K562 (cell line): ENCODE measurements around the gene NRG3. TPM values are rescaled to one million over a fixed set of nuclear protein-coding genes. Genes with fewer than 3 reads are reported as not detected.

Source experiments
- ATAC-seq: fragments of 200-7000 bp; cut with Tn5 transposase; 3 replicates; pipeline ENCODE4 v1.9.1; 2020; ENCODE audit warnings: moderate library complexity
- BruUV-seq: library from RNA; stranded (reverse); fragments of 400-500 nt; replicated peaks from 2 replicates; lab custom pipeline; 2021; lab: Mats Ljungman, UMichigan
- CTCF ChIA-PET: fragments of 300-600 bp; formaldehyde crosslinking; extraction: SDS; loops from one replicate; lab custom pipeline; 2021; ENCODE audit warnings: low intra/inter-chr PET ratio; lab: Yijun Ruan, JAX
- POLR2A ChIA-PET: fragments of 300-600, 350-650 bp; sonication (Branson Sonifier 250); formaldehyde crosslinking; extraction: SDS; loops from one replicate; lab custom pipeline; 2021; ENCODE audit warnings: antibody characterized with exemption, inconsistent platforms; lab: Yijun Ruan, JAX
- DNase-seq, 4 experiments: peaks; one replicate each; pipeline versions ENCODE4 v3.0.0 to v3.0.0-alpha.2; 2011 to 2018; ENCODE audit warnings: low spot score in 3 of 4, mixed read lengths in 3 of 4; ENCODE audit errors: extremely low read depth in 1 of 4
- FAIRE-seq: peaks from 2 replicates; lab custom pipeline; 2011; peaks lifted over from hg19 to GRCh38; lab: Jason Lieb, UNC
- H2AFZ ChIP-seq: 2 replicates; pipeline ENCODE4 v1.6.0; 2011; ENCODE audit warnings: low read depth, low read length, control low read depth, inconsistent platforms
- H3K27ac ChIP-seq: fragments of 200-600 bp; 3 replicates; pipeline ENCODE4 v1.8.0; 2011; ENCODE audit warnings: low read depth, mild to moderate bottlenecking, control low read depth, inconsistent platforms, low read length, moderate library complexity, mixed read lengths; ENCODE audit errors: extremely low read depth
- H3K27me3 ChIP-seq, 2 experiments: fragments of 300-600 bp in 1 of 2; 2 replicates in 1 of 2; 3 replicates in 1 of 2; pipeline versions ENCODE4 v1.6.0 to v1.8.0; 2011; ENCODE audit warnings: inconsistent platforms in 2 of 2, low read length in 2 of 2, mild to moderate bottlenecking in 1 of 2, mixed read lengths in 1 of 2, moderate library complexity in 1 of 2; ENCODE audit not compliant: control insufficient read depth in 2 of 2, insufficient read depth in 2 of 2
- H3K36me3 ChIP-seq: fragments of 300-600 bp; 3 replicates; pipeline ENCODE4 v1.8.0; 2011; ENCODE audit warnings: mild to moderate bottlenecking, low read length, inconsistent platforms; ENCODE audit not compliant: control insufficient read depth, insufficient read depth
- H3K4me1 ChIP-seq, 2 experiments: fragments of 200-600 bp in 1 of 2; replicated peaks in 1 of 2; 2 replicates in 1 of 2; 3 replicates in 1 of 2; pipeline versions ENCODE4 v1.5.1 to v1.8.0; 2011; ENCODE audit warnings: inconsistent platforms in 2 of 2, low read length in 2 of 2, mild to moderate bottlenecking in 1 of 2, mixed read lengths in 1 of 2, moderate library complexity in 1 of 2; ENCODE audit not compliant: control insufficient read depth in 2 of 2, insufficient read depth in 2 of 2
- H3K4me2 ChIP-seq: 2 replicates; pipeline ENCODE4 v1.6.1; 2011; ENCODE audit warnings: low read length, control low read depth, inconsistent platforms, mixed read lengths; ENCODE audit not compliant: insufficient read depth
- H3K4me3 ChIP-seq: fragments of 200-600 bp; sonication (generic), shearing (Covaris generic); 2 replicates; pipeline ENCODE4 v1.5.1; 2016; ENCODE audit warnings: control low read depth, inconsistent platforms
- H3K79me2 ChIP-seq: fragments of 200-600 bp; 3 replicates; pipeline ENCODE4 v1.8.0; 2011; ENCODE audit warnings: low read length, inconsistent platforms; ENCODE audit not compliant: control insufficient read depth, insufficient read depth
- H3K9ac ChIP-seq, 2 experiments: 2 replicates each; pipeline versions ENCODE4 v1.6.0 to v1.6.1; 2011; ENCODE audit warnings: low read depth in 2 of 2, low read length in 2 of 2, control low read depth in 1 of 2, inconsistent platforms in 1 of 2, mild to moderate bottlenecking in 1 of 2, mixed read lengths in 1 of 2; ENCODE audit not compliant: insufficient read depth in 1 of 2
- H3K9me1 ChIP-seq: one replicate; pipeline ENCODE4 v1.6.0; 2011; ENCODE audit warnings: inconsistent platforms, mild to moderate bottlenecking, low read length, moderate library complexity; ENCODE audit not compliant: control insufficient read depth, insufficient read depth
- H3K9me3 ChIP-seq: replicated peaks from 2 replicates; pipeline ENCODE4 v1.5.1; 2011; ENCODE audit warnings: low read depth, low read length, inconsistent platforms; ENCODE audit not compliant: control insufficient read depth, insufficient read depth
- H4K20me1 ChIP-seq: replicated peaks from 2 replicates; pipeline ENCODE4 v1.6.1; 2011; ENCODE audit warnings: low read length, inconsistent platforms, mixed read lengths; ENCODE audit not compliant: control insufficient read depth, insufficient read depth
- C11orf30 ChIP-seq: fragments of 450-650 bp; IDR thresholded peaks from 2 replicates; pipeline ENCODE4 v1.6.1; 2016; ENCODE audit warnings: low read depth, mild to moderate bottlenecking
- KDM2B ChIP-seq: fragments of 250-450 bp; sonication (Bioruptor Pico); IDR thresholded peaks from 2 replicates; pipeline ENCODE4 v1.8.0; 2021; ENCODE audit warnings: mild to moderate bottlenecking, moderate library complexity
- KLF10 ChIP-seq: fragments of 250-450 bp; sonication (Bioruptor Pico); IDR thresholded peaks from 2 replicates; pipeline ENCODE4 v1.6.1; 2021; ENCODE audit warnings: matching md5 sums
- PHF21A ChIP-seq: fragments of 450-650 bp; IDR thresholded peaks from 2 replicates; pipeline ENCODE4 v1.6.1; 2017; ENCODE audit warnings: low read depth, borderline replicate concordance
- SMARCC2 ChIP-seq: fragments of 450-650 bp; IDR thresholded peaks from 2 replicates; pipeline ENCODE4 v1.6.1; 2017; ENCODE audit warnings: antibody characterized with exemption, moderate library complexity, mild to moderate bottlenecking, low read depth
- ZC3H4 ChIP-seq: sonication (generic); formaldehyde crosslinking; IDR thresholded peaks from 2 replicates; pipeline ENCODE4 v1.9.0; 2021; ENCODE audit warnings: missing genetic modification reagents, borderline replicate concordance
- ZNF316 ChIP-seq: fragments of 450-650 bp; IDR thresholded peaks from 2 replicates; pipeline ENCODE4 v1.6.1; 2016
- WGBS: fragments of 100-300 bp; shearing (Covaris generic); methylation state at CpG from one replicate; pipeline ENCODE4 v1.1.6; 2016; ENCODE audit warnings: low coverage, mixed read lengths; ENCODE audit not compliant: insufficient coverage; ENCODE audit errors: missing lambda C conversion rate; 5-methylcytosine and 5-hydroxymethylcytosine counted together
- in situ Hi-C: fragments of 300-500 bp; cut with MboI; formaldehyde crosslinking; loops from 4 replicates; pipeline ENCODE4 v1.15.0; 2018; ENCODE audit warnings: inconsistent platforms, mixed read lengths
- intact Hi-C: fragments of 100-400 bp; cut with micrococcal nuclease; formaldehyde crosslinking; loops from 2 replicates; pipeline ENCODE4 v1.14.2; 2022
- polyA plus RNA-seq, 8 experiments: library from polyadenylated mRNA; depleted of rRNA in 4 of 8; stranded (reverse) in 5 of 8; unstranded in 3 of 8; fragments of >200 nt; fragmentation: Nextera tagmentation in 2 of 8; fragmentation: Illumina TruSeq in 1 of 8; extraction: Ambion mirVana in 2 of 8; extraction: Trizol in 1 of 8; gene quantifications; 2 replicates each; pipeline versions ENCODE4 v1.2.1 to v1.2.3, GENCODE V29; 2011 to 2014; ENCODE audit warnings: inconsistent platforms in 1 of 8, missing spikeins in 1 of 8
- total RNA-seq, 7 experiments: library from RNA; depleted of rRNA in 6 of 7; stranded (reverse); fragments of >200 nt in 6 of 7; fragmentation: Illumina TruSeq in 2 of 7; extraction: Trizol in 2 of 7; gene quantifications; 2 replicates each; pipeline versions ENCODE4 v1.2.1 to v1.2.3, GENCODE V29; 2011 to 2021; ENCODE audit warnings: low replicate concordance in 1 of 7
- TF ChIP-seq, protein P1 (sequence below): fragments of 450-650 bp; IDR thresholded peaks from 2 replicates; pipeline ENCODE4 v1.6.1; 2016

NRG3 gene
- total and polyA plus RNA-seq, 9 of the 15 experiments (the other 6 are each of a cell fraction or from before 2014, with no cell fraction given): not detected

DNA sequence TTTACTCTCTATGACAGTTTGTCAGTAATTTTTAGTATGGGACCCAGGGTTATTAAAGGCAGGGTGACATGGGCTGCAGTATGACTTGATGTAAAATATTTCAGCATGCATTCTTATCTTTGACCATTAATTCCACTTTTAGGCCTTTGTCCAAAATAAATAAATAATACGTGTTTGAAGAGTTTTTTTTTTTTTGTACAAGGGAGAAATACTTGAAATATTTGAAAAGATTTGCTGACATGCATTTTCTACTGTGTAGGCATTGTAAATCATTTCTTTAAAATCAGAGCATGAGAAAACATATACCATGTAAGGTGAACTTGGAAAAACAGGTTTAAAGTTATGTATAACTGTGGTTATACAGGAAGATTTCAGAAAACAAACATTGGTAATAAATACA, 23.5 kb downstream of the NRG3 start:
- TF ChIP-seq KLF10 (no peak), ZNF316 (peak; percentile 51; the same call in 1 of the 2 replicates), ZC3H4 (CRISPR knock-in tag) (no peak), SMARCC2 (no peak), PHF21A (no peak), C11orf30 (peak; percentile 30; the same call in 1 of the 2 replicates), KDM2B (no peak)
- TF ChIP-seq, protein P1, sequence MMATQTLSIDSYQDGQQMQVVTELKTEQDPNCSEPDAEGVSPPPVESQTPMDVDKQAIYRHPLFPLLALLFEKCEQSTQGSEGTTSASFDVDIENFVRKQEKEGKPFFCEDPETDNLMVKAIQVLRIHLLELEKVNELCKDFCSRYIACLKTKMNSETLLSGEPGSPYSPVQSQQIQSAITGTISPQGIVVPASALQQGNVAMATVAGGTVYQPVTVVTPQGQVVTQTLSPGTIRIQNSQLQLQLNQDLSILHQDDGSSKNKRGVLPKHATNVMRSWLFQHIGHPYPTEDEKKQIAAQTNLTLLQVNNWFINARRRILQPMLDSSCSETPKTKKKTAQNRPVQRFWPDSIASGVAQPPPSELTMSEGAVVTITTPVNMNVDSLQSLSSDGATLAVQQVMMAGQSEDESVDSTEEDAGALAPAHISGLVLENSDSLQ: no peak
- H3K79me2 ChIP-seq: no peaks in the 10 kb centered on the region
- 3% methylated on average over 1 of the region's 1 CpG for WGBS
- H3K4me2 ChIP-seq: no peak overlapping the region
- H4K20me1 ChIP-seq: no peaks in the 10 kb centered on the region
- H3K9ac ChIP-seq: no peak overlapping the region
- intact Hi-C loops (no loop called here), in situ Hi-C loops (no loop called here)
- no peak for ATAC-seq
- H3K9me3 ChIP-seq: no peaks in the 10 kb centered on the region; the same call in 1 of the 2 replicates
- no peak overlapping the region for H3K4me3 ChIP-seq
- H3K4me1 ChIP-seq: no peaks in the 10 kb centered on the region
- ChIA-PET CTCF (no interaction called here), POLR2A (interaction anchor here (1.1 kb wide), 1 partner anchor 12 kb away, joined by 4 read pairs; no protein-coding TSS in a partner anchor)
- DNase-seq: no peak
- no TSS peak for BruUV-seq
- no peaks in the 10 kb centered on the region for H3K36me3 ChIP-seq
- no peaks in the 10 kb centered on the region for H3K9me1 ChIP-seq
- no peak overlapping the region for H3K27ac ChIP-seq
- H3K27me3 ChIP-seq: no peaks in the 10 kb centered on the region
- FAIRE-seq: no peak
- no peak overlapping the region for H2AFZ ChIP-seq
